ENCODE measurements around the gene PRSS23.

- TF ChIP-seq POLR2AphosphoS5 (IDR thresholded peaks at IDR 0.05) (no peak), POLR2A (IDR thresholded peaks at IDR 0.05) (no peak), CTCF (IDR thresholded peaks at IDR 0.05) (no peak), EP300 (IDR thresholded peaks at IDR 0.05) (no peak)
These were observed 27.3 kb upstream of the PRSS23 start for GRCh38 chr11:86772999-86773398.
